ENCODE results near the gene TNS1. TPM values are rescaled to one million over a fixed set of nuclear protein-coding genes. Genes with fewer than 3 reads are reported as not detected.

TNS1 gene
- polyA plus RNA-seq, 4 donors: 57.5 to 82.9 (median 63.6) TPM

GRCh38 chr2:217857624-217858506, 144.9 kb downstream of the TNS1 start:
- no peak for DNase-seq (ENCODE audit: low read depth in 4 of 4, low spot score in 3 of 4)

- no peak for DNase-seq (ENCODE audit: low read depth in 4 of 4, low spot score in 3 of 4)
Measured at GRCh38 chr2:217856871-217857270, 145.9 kb downstream of the TNS1 start.

- no peak for DNase-seq (ENCODE audit: low read depth in 4 of 4, low spot score in 3 of 4)
Measured at GRCh38 chr2:217856159-217856558, 146.6 kb downstream of the TNS1 start.

GRCh38 chr2:217854684-217855420, 147.9 kb downstream of the TNS1 start:
- no peak for DNase-seq (ENCODE audit: low read depth in 4 of 4, low spot score in 3 of 4)

- no peak for DNase-seq (ENCODE audit: low read depth in 4 of 4, low spot score in 3 of 4)
Measured at GRCh38 chr2:217853961-217854360, 148.8 kb downstream of the TNS1 start.

- DNase-seq (ENCODE audit: low read depth in 4 of 4, low spot score in 3 of 4): no peak
Measured at GRCh38 chr2:217853301-217853881, 149.4 kb downstream of the TNS1 start.

- no peak for DNase-seq (ENCODE audit: low read depth in 4 of 4, low spot score in 3 of 4)
Measured at GRCh38 chr2:217852555-217853211, 150.1 kb downstream of the TNS1 start.

GRCh38 chr2:217851191-217852020, 151.4 kb downstream of the TNS1 start:
- no peak for DNase-seq (ENCODE audit: low read depth in 4 of 4, low spot score in 3 of 4)

- DNase-seq (ENCODE audit: low read depth in 4 of 4, low spot score in 3 of 4): no peak
Measured at GRCh38 chr2:217849154-217849975, 153.4 kb downstream of the TNS1 start.

- no peak for DNase-seq (ENCODE audit: low read depth in 4 of 4, low spot score in 3 of 4)
Measured at GRCh38 chr2:217848351-217848957, 154.3 kb downstream of the TNS1 start.

- no peak for DNase-seq (ENCODE audit: low read depth in 4 of 4, low spot score in 3 of 4)
Measured at GRCh38 chr2:217847552-217848350, 155.0 kb downstream of the TNS1 start.

GRCh38 chr2:217847115-217847514, 155.7 kb downstream of the TNS1 start:
- DNase-seq (ENCODE audit: low read depth in 4 of 4, low spot score in 3 of 4): no peak

- DNase-seq (ENCODE audit: low read depth in 4 of 4, low spot score in 3 of 4): no peak
Measured at GRCh38 chr2:217846321-217846743, 156.5 kb downstream of the TNS1 start.

- no peak for DNase-seq (ENCODE audit: low read depth in 4 of 4, low spot score in 3 of 4)
Measured at GRCh38 chr2:217845301-217845700, 157.5 kb downstream of the TNS1 start.

- no peak for DNase-seq (ENCODE audit: low read depth in 4 of 4, low spot score in 3 of 4)
Measured at GRCh38 chr2:217844696-217845095, 158.1 kb downstream of the TNS1 start.

GRCh38 chr2:217843324-217843723, 159.5 kb downstream of the TNS1 start:
- no peak for DNase-seq (ENCODE audit: low read depth in 4 of 4, low spot score in 3 of 4)

GRCh38 chr2:217842017-217842416, 160.8 kb downstream of the TNS1 start:
- DNase-seq (ENCODE audit: low read depth in 4 of 4, low spot score in 3 of 4): no peak

- no peak for DNase-seq (ENCODE audit: low read depth in 4 of 4, low spot score in 3 of 4)
Measured at GRCh38 chr2:217840522-217840921, 162.3 kb downstream of the TNS1 start.
